ENCODE results near the gene LYSMD3. TPM values are rescaled to one million over a fixed set of nuclear protein-coding genes. Genes with fewer than 3 reads are reported as not detected.

The LYSMD3 gene
- total RNA-seq, 1 experiment from 2014 or later = 7.0 TPM

- peaks cover 2% of the 10 kb centered on the region; the same call in 1 of the 2 replicates for H3K36me3 ChIP-seq (replicated peaks; ENCODE audit: control insufficient read depth, insufficient read depth, low read length)
- H3K27me3 ChIP-seq (ENCODE audit: control insufficient read depth, insufficient read depth, low read length) = no peaks in the 10 kb centered on the region
- H3K4me3 ChIP-seq (ENCODE audit: insufficient read depth, low read depth, low read length) = no peak overlapping the region
- no peak for DNase-seq
Observed at GRCh38 chr5:90479611-90480385, 49.6 kb downstream of the LYSMD3 start.

DNA sequence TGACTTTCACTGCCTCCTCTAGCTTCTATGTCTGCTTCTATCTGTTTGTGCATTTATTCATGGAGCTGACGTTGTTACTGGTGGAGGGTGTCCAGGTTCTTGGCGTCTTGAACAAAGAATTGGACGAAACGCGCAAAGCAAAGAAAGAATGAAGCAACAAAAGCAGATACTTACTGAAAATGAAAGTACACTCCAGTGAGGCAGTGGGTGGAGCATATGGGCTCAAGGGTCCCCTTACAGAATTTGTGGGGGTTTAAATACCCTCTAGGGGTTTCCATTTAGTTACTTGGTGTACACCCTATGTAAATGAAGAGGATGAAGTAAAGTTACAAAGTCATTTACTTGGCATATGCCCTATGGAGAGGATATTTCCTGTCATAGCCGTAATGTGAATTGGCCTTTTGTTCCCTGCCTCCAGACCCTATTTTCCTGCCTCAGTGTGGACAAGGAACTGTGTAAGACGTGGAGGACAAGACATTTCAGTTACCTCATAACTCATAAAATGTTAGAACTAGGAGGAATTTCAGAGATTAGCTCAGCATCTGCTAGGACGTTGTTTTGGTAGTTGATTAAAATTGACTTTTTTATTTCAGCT is 51.7 kb downstream of the LYSMD3 start:
- Histone ChIP-seq H3K4me3 (ENCODE audit: insufficient read depth, low read depth, low read length) (peak overlapping the region; percentile 9; the same call in 1 of the 2 replicates), H3K27me3 (ENCODE audit: control insufficient read depth, insufficient read depth, low read length) (no peaks in the 10 kb centered on the region), H3K36me3 (replicated peaks; ENCODE audit: control insufficient read depth, insufficient read depth, low read length) (peaks cover 2% of the 10 kb centered on the region; the same call in 1 of the 2 replicates)
- DNase-seq = no peak

DNA sequence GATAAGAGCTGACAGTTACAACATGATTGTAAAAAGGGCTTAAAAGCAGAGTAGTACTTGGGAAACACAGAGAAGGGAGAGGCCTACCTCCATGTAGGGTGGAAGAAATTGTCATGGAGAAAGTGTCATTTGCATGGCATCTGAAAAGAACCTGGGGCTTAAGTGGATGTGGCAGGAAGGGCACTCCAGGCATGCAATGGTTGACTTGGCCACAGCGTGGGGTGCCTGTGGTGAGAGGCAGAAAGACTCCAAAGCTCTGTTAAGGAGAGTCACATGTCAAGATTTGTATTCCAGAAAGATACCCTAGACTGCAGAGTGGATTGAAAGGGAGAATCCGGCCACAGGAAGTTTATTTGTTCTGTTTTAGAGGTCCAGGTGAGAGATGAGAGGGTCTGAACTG is 52.3 kb downstream of the LYSMD3 start:
- Histone ChIP-seq H3K4me3 (ENCODE audit: insufficient read depth, low read depth, low read length) (no peak overlapping the region; the same call in 1 of the 2 replicates), H3K27me3 (ENCODE audit: control insufficient read depth, insufficient read depth, low read length) (no peaks in the 10 kb centered on the region), H3K36me3 (replicated peaks; ENCODE audit: control insufficient read depth, insufficient read depth, low read length) (peaks cover 2% of the 10 kb centered on the region; the same call in 1 of the 2 replicates)
- peak; percentile 58 for DNase-seq

DNA sequence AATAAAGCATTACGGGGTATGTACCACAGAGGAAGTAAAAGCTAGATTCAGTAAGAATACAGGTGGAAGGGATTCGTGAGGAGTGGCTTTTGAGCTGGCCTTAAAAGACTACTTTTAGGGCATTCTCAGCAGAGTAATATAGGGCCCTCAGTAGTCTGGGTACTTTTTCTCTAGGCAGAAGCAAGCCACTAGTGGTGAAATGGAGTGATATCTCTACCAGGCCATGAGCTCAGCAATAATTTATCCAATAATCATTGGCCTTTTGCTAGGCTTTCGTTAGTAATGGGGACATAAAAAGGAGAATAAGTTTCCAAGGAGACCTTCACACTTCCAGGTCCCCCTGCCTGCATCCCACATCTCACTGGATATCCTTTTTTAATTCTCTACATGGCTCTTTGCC is 53.0 kb downstream of the LYSMD3 start:
- peak overlapping the region; percentile 81; the same call in 1 of the 2 replicates for H3K4me3 ChIP-seq (ENCODE audit: insufficient read depth, low read depth, low read length)

DNA sequence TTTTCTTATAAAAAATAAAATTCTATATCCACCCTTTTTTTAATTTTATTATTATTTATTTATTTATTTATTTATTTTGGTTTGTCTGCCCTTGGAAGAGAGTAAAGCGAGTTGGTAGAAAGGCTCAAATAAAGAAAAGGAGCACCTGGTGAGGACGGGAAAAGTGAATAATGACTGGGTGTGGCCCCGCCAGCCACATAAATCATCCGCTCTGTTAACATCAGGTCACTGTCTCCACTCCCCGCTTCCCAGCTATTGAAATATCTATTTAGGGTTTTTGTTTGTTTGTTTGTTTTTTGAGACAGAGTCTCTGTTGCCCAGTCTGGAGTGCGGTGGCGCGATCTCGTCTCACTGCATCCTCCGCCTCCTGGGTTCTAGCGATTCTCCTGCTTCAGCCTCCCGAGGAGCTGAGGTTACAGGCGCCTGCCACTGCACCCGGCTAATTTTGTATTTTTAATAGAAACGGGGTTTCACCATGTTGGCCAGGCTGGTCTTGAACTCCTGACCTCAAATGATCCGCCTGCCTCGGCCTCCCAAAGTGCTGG is 53.9 kb downstream of the LYSMD3 start:
- Histone ChIP-seq H3K4me3 (ENCODE audit: insufficient read depth, low read depth, low read length) (peak overlapping the region; percentile 81), H3K27me3 (ENCODE audit: control insufficient read depth, insufficient read depth, low read length) (no peaks in the 10 kb centered on the region), H3K36me3 (replicated peaks; ENCODE audit: control insufficient read depth, insufficient read depth, low read length) (peaks cover 2% of the 10 kb centered on the region; the same call in 1 of the 2 replicates)
- no peak for DNase-seq

More for the DNA sequence above, 53.0 kb downstream of the LYSMD3 start:
- no peak for DNase-seq
- peaks cover 2% of the 10 kb centered on the region; the same call in 1 of the 2 replicates for H3K36me3 ChIP-seq (replicated peaks; ENCODE audit: control insufficient read depth, insufficient read depth, low read length)
- no peaks in the 10 kb centered on the region for H3K27me3 ChIP-seq (ENCODE audit: control insufficient read depth, insufficient read depth, low read length)

GRCh38 chr5:90474235-90475107 is 54.9 kb downstream of the LYSMD3 start, which contains the start of the genes MBLAC2 and POLR3G:
MBLAC2 (minus strand) TSS chr5:90474771; CDS start chr5:90474292, 479 bp downstream.
POLR3G (plus strand) TSS chr5:90474864; CDS start chr5:90485568, 10,704 bp downstream.
- Histone ChIP-seq H3K36me3 (replicated peaks; ENCODE audit: control insufficient read depth, insufficient read depth, low read length) (peaks cover 2% of the 10 kb centered on the region; the same call in 1 of the 2 replicates), H3K27me3 (ENCODE audit: control insufficient read depth, insufficient read depth, low read length) (no peaks in the 10 kb centered on the region), H3K4me3 (ENCODE audit: insufficient read depth, low read depth, low read length) (peak within 1 kb of the TSS; percentile 81)
- peak; percentile 92 for DNase-seq

GRCh38 chr5:90473396-90474234 is 55.8 kb downstream of the LYSMD3 start:
- DNase-seq = peak; percentile 61
- no peaks in the 10 kb centered on the region for H3K36me3 ChIP-seq (replicated peaks; ENCODE audit: control insufficient read depth, insufficient read depth, low read length)

GRCh38 chr5:90472783-90473395 is 56.5 kb downstream of the LYSMD3 start:
- Histone ChIP-seq H3K36me3 (replicated peaks; ENCODE audit: control insufficient read depth, insufficient read depth, low read length) (no peaks in the 10 kb centered on the region), H3K27me3 (ENCODE audit: control insufficient read depth, insufficient read depth, low read length) (no peaks in the 10 kb centered on the region), H3K4me3 (ENCODE audit: insufficient read depth, low read depth, low read length) (peak overlapping the region; percentile 81)
- no peak for DNase-seq

More at GRCh38 chr5:90473396-90474234, 55.8 kb downstream of the LYSMD3 start:
- Histone ChIP-seq H3K27me3 (ENCODE audit: control insufficient read depth, insufficient read depth, low read length) (no peaks in the 10 kb centered on the region), H3K4me3 (ENCODE audit: insufficient read depth, low read depth, low read length) (peak overlapping the region; percentile 81)

Other genes starting within 250 kb of the LYSMD3 start
- gene CETN3, start 119.8 kb downstream of the LYSMD3 start, total RNA-seq (2014; rRNA removed; shearing (Covaris generic)) = 20.2 and 43.7 TPM in 2 replicates
- 4.5 and 5.6 TPM in 2 replicates for gene MBLAC2, start 54.8 kb downstream of the LYSMD3 start, total RNA-seq (2014; rRNA removed; shearing (Covaris generic))
- gene POLR3G, start 54.7 kb downstream of the LYSMD3 start, total RNA-seq (2014; rRNA removed; shearing (Covaris generic)) = 126 and 169 TPM in 2 replicates
- gene ADGRV1, start 29.2 kb upstream of the LYSMD3 start, total RNA-seq (2014; rRNA removed; shearing (Covaris generic)) = 28.8 and 44.2 TPM in 2 replicates